SHP77 (cell line): Measurements from ENCODE around the gene HSPA12A.

Experiments used
- DNase-seq, 2 experiments: peaks; one replicate each; lab custom pipeline; 2025; lab: John Stamatoyannopoulos, UW

Gene HSPA12A

GRCh38 chr10:116771101-116771958 lies 29.0 kb upstream of the HSPA12A start:
- DNase-seq, result no peak

DNA sequence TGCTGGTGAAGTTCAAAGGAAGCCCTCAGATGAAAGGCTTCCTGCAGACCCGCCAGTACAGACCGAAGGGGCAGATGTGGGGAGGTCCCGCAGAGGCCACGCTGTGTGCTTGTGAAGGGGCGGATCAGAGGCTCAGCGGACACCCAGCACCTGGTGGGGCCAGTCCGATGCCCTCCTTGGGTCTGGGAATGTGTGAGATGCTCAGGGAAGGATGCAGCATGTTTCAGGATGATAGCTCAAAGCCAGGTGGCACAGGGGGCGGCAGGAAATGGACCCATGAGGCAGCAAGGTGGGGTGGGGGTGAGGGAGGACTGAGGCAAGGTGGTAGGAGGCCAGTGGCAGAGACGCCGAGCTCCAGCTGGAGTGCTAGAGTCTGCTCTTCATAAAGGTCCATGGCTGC lies 27.9 kb upstream of the HSPA12A start:
- no peak for DNase-seq

GRCh38 chr10:116769791-116770190 lies 27.4 kb upstream of the HSPA12A start:
- no peak for DNase-seq

GRCh38 chr10:116769368-116769767 lies 27.0 kb upstream of the HSPA12A start:
- no peak for DNase-seq

DNA sequence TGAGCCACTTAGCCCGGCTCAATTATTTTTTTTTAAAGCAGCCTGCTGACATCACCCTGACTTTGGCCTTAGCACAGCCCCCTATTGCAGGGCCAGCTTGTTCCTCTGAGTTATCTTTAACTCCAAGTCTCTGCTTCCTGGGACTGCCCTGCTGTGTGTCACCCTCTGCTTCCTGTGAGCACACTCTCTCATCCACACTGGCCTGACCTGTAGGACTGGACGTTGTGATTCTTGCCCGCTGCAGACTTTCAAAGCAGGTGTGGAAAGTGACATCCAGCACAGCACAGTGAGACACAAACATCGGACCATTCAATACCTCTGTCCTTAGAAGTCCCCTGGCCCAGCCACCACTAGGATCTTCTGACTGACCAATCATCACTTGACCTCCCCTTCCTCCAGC lies 26.4 kb upstream of the HSPA12A start:
- no peak for DNase-seq

DNA sequence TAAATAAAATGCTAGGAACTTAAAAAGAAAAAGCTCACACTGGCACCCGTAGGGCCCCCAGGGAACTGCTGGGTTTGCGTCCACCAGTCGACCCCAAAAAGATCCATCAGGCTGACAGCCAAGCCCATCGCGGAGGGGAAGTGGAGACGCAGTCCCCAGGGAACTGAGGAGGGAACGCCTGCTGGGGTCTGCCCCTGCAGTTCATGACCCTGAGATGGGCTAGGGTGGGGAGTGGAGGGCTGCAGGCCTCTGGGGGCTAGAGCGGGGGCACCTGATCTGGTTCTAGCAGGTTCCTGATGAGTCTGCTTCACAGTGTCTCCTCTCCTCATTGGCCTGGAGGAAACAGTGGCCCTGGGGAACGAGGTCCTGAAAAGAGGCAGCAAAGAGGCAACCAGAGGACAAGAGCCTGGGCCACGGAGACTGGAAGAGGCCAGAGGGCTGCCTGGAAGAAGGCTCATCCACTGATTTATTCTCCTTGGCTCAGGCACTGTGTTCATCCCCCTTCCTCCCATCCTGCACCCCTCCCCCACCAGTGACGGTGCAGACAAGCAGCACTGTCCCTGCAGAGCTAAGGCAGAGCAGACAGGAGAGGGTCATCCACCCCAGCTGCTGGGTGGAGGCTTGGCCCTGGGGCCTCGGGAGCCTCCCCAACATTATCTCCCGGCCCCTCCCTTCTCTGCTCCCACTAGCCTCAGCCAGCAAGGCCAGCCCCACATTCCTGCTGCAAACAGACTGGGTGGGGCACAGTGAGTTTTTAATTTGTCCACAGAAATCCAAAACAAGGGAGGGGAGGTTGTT lies 24.7 kb upstream of the HSPA12A start:
- DNase-seq, result no peak

DNA sequence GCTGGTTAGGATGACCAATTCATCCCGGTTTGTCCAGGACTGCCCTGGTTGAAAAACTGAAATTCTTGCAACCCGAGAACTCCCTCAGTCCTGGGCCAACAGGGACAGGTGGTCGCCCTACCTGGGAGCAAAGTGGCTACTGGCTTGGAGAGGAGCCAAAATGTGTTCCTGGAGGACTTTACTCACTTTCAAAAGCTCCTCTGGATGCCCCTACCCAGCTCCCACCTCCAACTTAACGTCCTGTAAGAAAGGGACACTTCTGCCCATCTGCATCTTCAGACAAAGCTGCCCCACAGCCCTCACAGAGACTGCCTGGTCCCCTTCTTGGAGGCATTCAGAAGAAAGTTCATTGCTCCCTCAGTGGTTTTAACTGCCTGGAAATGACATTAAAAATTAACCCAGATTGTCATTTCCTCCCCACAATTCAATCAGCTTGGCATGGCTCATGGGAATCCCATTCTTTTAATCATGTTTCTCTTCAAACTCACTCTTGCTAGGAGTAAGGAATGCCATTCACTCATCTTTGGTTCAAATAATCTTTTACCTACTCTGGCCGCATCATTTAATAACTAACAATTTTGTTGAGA lies 24.0 kb upstream of the HSPA12A start:
- DNase-seq, result no peak

DNA sequence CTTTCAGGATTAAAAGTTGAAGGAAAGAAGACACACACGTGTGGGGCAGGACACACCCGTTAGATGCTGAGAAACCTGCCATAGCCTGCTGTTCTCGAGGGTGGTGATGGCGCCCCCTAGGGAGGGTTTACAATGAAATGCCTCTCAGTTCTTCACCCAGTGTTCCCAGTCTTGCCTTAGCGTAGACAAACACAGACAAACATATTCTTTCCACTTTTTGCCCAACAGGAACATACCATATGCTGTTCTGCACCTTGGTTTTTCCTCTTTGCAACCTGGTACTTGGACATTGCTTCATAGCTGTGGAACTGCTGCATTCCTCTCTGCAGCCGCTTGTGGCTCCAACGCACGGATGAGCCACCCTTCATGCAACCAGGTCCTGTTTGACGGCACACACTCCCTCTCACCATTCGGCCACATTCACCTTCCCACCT lies 23.3 kb upstream of the HSPA12A start:
- no peak for DNase-seq

GRCh38 chr10:116764979-116765378 lies 22.6 kb upstream of the HSPA12A start:
- DNase-seq, result no peak

GRCh38 chr10:116763440-116763839 lies 21.1 kb upstream of the HSPA12A start:
- no peak for DNase-seq

GRCh38 chr10:116761883-116762282 lies 19.5 kb upstream of the HSPA12A start:
- no peak for DNase-seq

GRCh38 chr10:116760919-116761318 lies 18.6 kb upstream of the HSPA12A start:
- no peak for DNase-seq

DNA sequence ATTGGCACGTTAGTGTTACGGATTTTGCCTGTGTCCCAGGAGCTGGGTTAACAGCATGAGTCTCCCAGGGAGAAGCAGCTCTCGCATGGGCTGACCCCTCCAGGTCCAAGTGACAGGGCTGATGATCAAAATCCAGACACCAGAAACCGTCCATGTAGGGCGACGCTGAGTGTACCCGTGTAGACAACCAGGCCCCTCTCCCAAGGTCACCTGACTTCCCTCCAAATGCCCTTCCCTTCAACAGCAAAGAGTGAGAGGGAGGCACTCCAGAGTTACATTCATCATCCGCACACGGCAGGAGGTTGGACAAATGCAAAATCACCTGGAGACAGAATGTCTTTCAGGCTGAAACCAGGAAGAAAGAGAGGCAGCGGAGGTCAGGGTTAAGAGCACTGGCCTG lies 14.9 kb upstream of the HSPA12A start:
- DNase-seq, result no peak

GRCh38 chr10:116756277-116756676 lies 13.9 kb upstream of the HSPA12A start:
- no peak for DNase-seq

DNA sequence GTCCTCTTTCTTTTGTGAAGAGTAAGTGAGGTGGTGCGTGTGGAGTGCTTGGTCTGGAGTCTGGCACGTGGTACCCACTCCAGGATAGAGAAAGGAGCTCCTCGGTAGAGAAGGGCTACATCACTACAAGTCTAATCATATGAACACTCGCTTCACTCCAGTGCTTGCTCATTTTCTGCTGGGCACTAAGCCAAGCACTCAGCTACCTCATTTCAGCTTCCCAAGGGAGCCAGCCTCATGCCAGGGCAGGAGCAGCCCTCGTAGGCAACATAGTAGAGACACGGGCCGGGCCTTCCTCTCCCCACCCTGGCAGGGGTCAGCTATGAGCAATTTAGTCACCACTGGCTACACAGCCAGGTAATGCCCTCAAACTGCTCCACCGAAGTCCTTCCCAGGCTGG lies 11.4 kb upstream of the HSPA12A start:
- DNase-seq, result no peak

GRCh38 chr10:116752969-116753665 lies 10.8 kb upstream of the HSPA12A start:
- no peak for DNase-seq

GRCh38 chr10:116752563-116752962 lies 10.2 kb upstream of the HSPA12A start:
- no peak for DNase-seq

GRCh38 chr10:116748471-116748870 lies 6.1 kb upstream of the HSPA12A start:
- no peak for DNase-seq

DNA sequence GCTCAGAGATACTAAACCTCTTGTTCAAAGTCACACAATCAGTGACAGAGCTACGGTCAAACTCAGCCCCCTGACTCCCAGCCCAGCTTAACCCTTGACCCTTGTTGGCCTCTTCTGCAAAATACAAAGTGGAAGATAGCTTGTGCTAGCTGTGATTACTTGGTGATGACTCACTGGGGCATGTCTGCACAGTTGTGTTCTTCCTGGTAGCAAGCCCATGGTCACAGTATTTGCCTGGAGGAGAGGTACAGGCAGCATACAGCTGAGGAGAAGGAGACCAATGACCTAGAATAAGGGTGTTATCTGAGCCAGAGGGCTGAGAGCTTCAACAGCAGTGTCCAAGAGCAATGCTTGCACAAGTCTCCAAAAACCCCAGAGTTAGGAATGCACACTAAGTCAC lies 5.7 kb upstream of the HSPA12A start:
- DNase-seq, result no peak

DNA sequence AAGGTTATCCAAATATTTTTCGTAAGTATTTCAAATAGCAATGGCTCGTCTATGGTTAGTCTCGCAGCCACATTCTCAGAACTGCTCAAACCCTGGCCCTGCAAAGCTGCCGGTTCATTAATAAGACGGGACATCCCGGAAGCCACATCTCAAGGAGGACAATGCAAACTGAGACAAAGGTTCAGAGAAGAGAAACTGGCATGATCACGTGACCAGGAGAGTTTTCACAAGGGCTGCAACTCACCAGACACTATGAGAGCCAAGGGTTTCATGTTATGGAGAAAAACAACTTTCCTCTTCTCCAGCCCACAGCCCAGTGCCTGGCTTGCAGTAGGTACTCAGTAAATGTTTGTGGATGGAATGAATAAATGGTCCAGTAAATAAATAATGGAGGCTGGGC lies 5.0 kb upstream of the HSPA12A start:
- DNase-seq, result no peak

- DNase-seq, result no peak
Measured at GRCh38 chr10:116744885-116745284, 2.5 kb upstream of the HSPA12A start.

- no peak for DNase-seq
Measured at GRCh38 chr10:116744163-116744753, 1.9 kb upstream of the HSPA12A start.
